Fibroblast of pulmonary artery (primary cell): Measurements from ENCODE around the gene HS3ST5.

Experiments used
- DNase-seq: peaks from one replicate; pipeline ENCODE4 v3.0.0-alpha.2; 2010; ENCODE audit warnings: low read depth
- H3K4me3 ChIP-seq: replicated peaks from 2 replicates; pipeline ENCODE4 v1.5.1; 2011; ENCODE audit warnings: low read depth, mild to moderate bottlenecking, control low read depth, low read length, moderate library complexity
- TF ChIP-seq, protein P1 (sequence below): IDR thresholded peaks from 2 replicates; pipeline ENCODE4 v1.5.1; 2011; ENCODE audit warnings: mild to moderate bottlenecking, control low read depth, low read length, inconsistent platforms; ENCODE audit errors: missing control alignments

The HS3ST5 gene

DNA sequence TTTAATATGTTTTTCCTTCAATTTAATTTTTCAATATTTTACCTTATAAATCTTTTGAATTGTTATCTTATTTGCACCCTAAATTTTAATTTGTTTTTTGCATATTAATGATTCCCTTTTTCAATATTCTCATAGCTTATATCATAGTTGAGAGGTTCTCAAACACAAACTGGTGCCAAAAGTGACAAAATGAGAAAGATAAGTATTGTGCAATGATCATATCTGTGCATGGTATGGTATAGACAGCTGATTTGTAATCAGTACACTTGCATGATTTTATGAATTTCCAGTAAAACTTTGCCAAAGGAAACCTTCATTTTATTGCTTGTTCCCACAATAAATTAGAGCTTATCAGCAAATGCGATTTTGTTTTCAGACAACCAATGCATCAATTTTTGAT is 210.9 kb downstream of the HS3ST5 start:
- no peak overlapping the region for H3K4me3 ChIP-seq

DNA sequence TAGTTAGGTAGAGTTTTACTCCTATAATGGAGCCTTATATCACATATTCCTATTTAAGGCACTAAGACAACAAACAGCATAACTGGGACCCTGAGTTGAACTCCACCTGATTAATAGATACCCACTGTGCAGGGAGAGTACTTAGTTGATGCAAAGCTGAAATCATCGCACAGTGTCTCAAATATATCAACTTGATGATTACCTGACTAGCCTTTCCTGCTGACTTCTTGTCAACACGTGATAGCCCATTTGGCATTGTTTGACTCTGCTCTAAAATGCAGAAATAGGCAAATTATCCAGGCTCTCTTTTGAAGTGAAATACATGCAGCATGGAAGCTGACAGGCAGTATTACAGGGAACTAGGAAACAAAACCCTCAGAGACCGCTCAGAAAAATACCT is 217.2 kb downstream of the HS3ST5 start:
- TF ChIP-seq, protein P1, sequence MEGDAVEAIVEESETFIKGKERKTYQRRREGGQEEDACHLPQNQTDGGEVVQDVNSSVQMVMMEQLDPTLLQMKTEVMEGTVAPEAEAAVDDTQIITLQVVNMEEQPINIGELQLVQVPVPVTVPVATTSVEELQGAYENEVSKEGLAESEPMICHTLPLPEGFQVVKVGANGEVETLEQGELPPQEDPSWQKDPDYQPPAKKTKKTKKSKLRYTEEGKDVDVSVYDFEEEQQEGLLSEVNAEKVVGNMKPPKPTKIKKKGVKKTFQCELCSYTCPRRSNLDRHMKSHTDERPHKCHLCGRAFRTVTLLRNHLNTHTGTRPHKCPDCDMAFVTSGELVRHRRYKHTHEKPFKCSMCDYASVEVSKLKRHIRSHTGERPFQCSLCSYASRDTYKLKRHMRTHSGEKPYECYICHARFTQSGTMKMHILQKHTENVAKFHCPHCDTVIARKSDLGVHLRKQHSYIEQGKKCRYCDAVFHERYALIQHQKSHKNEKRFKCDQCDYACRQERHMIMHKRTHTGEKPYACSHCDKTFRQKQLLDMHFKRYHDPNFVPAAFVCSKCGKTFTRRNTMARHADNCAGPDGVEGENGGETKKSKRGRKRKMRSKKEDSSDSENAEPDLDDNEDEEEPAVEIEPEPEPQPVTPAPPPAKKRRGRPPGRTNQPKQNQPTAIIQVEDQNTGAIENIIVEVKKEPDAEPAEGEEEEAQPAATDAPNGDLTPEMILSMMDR, result no peak
- DNase-seq, result no peak

More for the DNA sequence above, 210.9 kb downstream of the HS3ST5 start:
- DNase-seq, result no peak
- TF ChIP-seq, protein P1, result no peak

DNA sequence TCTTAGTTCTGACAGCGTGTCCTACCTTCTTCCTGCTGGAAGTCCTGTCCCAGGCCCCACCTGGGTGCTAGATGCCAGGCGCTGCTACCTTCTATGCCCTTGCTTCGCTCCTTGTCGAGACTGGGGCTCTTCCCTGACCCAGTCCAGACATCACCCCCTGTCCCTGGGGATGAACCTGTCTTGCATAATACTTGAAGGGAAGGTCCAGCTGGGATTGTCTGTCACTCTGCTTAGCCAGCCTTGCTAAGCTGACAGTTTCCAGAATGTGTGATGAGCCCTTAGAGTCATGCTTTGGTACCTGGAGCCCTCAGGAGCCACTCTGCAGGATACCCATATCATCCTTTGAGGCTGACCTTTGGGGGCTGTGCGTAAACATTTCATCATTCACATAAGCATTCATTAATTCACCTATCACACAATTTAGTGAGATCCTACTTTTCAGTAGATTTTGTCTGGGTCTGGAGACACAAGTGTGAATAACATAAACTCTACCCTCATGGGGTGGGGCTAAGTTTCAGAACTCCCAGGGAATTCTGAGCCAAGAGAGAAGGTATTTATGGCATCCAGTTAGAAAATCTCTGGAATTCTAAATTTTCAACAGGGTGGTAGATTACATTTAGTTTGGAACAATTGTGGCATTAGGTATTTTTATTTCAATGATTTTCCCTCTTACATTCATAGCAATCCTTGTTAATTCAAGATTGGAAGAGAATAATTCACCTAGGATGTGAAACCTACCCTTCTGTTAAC is 220.7 kb downstream of the HS3ST5 start:
- no peak for DNase-seq
- H3K4me3 ChIP-seq, result no peak overlapping the region
- TF ChIP-seq, protein P1, result no peak

More for the DNA sequence above, 217.2 kb downstream of the HS3ST5 start:
- H3K4me3 ChIP-seq, result no peak overlapping the region

DNA sequence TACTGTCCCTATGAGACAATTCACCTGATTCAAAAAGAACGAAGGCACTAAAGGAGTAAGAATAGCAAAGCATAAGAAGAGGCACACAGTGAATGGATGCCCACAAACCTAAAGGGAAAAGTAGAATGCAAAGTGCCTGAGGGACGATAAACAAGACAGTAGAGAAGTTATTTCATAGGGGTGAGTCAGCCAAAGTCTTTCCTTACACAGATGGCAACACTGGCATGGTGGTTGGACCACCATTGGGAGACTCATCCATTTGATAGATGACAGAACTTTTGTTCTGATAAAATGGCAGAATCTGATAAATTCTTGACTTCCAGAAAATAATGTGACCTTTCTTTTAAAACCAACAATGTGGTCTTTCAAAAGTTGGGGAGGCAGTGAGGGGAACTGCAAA is 223.8 kb downstream of the HS3ST5 start:
- no peak for DNase-seq
- no peak overlapping the region for H3K4me3 ChIP-seq
- TF ChIP-seq, protein P1, result no peak

DNA sequence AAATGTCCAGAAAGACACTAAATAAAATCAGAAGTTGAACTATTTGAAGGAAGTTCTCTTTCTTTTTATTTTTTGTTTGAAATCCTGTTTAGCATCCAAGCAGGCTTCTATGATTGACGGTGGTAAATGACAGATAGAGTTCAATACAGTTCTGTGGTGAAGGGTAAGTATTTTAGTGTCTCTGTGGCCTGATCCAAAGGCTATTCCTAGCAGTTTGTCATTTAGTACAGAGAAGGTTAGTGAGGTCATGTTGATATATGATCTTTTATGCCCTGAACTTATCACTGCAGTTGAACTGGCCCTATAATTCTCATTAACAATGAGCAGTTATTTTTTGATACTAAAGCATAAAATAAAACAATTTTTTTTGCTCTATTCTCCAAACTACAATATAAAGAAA is 227.2 kb downstream of the HS3ST5 start:
- H3K4me3 ChIP-seq, result no peak overlapping the region
- TF ChIP-seq, protein P1, result no peak

DNA sequence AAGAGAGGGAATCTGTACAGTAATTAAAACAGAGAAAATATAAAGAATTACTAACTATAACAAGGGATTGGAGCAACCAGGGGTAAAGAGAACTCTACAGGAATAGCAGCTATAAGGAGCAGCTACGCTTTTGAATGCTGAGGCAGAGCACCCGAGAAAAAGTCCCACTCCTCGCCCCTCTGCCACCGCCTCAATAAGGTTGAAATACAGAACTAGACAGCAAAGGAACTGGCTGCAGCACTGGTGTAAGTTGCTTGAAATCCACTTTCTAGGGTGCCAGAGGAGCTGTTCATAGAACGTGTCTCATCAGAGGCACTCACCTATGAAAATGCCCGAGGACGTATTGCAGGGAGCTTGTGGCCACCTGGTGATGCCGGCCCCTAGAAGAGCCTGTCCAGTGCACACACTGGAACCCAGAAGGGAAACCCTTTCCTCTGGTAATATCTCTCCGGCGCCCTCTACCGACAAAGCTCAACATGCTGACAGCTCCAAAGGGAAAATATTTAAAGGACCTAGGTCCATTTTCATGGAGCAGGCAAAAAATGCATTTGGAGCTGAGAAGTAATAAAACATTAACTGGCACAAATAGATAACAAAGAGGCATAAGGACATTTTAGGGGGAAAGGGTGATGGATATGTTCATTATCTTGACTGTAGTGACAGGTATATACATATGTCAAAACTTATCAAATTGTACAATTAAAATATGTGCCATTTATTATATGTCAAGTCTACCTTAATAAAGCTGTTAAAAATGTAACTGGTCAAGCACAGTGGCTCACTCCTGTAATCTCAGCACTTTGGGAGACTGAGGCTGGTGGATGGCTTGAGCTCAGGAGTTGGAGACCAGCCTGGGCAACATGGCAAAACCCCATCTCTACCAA is 234.5 kb downstream of the HS3ST5 start:
- H3K4me3 ChIP-seq, result no peak overlapping the region
- TF ChIP-seq, protein P1, result peak; percentile 86
- DNase-seq, result peak; percentile 77

More for the DNA sequence above, 227.2 kb downstream of the HS3ST5 start:
- no peak for DNase-seq
